Embryonic facial prominence (tissue), 1 donor: Measurements from ENCODE around the gene TMEM154.

Experiments used
- DNase-seq: peaks from one replicate; pipeline ENCODE4 v3.0.0-alpha.2; 2016; ENCODE audit errors: extremely low spot score

Gene TMEM154

DNA sequence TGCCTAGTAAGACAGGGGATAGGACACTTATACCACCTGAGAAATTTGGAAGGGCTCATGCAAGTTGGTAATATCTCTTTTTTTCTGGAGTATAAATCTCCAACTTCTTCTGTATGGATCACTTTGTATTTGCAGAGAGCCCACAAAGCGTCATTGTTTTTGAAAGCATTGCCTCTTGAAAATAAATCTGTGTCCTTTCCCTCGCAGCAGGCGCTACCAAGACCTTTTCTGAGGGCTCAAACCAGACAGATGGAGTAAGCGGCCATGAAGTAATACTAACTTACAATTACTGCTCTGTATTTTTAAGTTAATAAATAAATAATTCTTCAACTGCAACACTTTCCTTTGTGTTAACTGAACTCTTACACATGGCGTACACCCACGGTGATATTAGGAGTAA, 87.9 kb downstream of the TMEM154 start:
- no peak for DNase-seq

GRCh38 chr4:152591396-152591795, 88.4 kb downstream of the TMEM154 start:
- no peak for DNase-seq

DNA sequence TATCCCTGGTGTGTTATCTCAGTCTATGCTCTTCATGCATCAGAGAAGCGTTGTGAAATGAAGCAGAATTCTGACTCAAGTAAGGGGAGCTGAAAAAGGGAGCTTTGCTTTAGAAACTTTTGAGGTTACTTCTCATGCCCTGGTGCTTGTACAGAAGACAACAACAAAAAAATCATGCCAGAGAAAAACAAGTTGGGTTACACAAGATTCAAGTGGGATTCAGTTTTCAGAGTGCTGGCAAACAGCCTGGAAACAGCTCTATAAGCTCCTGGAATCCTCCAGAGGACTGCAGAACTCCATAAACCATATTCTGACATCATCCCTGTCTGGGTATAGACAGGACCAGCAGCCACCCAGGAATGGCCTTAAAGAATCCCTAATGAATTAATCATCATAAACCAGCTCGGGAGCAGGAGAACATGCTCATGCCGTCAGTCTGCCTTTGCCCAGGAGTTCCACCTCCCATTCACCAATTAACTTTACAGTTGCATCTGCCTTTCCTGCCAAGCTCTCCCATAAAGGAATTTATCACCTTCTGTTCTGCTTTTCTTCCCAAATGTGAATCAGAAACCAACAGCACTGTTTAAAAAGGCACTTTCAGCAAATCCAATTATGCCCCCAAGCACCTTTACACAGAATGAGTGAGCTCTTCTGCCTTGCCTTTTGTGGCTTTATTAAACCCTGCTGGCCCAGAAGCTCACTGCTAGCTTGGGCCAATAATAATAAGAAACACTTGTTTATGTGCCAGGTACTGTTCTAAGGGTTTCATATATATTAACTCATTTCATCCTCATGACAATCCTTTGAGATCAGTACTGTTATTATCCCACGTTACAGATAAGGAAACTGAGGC, 89.4 kb downstream of the TMEM154 start:
- peak; percentile 42 for DNase-seq

GRCh38 chr4:152588869-152589268, 90.9 kb downstream of the TMEM154 start:
- DNase-seq = no peak

DNA sequence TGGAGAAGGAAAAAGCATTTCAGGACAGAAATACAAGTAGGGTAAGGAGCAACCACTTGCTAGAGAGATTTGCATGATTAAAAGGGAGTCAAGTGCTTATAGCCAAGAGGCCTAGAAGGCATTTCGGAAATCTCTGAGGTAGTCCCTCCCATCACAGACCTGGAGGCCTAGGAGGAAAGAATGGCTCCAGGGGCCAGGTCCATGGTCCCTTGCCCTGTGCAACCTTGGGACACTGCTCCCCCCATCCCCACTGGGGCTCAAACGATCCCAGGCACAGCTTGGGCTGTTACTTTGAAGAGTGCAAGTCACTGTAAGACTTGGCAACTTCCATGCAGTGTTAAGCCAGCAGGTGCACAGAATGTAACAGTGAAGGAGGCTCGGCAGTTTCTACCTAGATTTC, 92.7 kb downstream of the TMEM154 start:
- DNase-seq = no peak

GRCh38 chr4:152586668-152587067, 93.1 kb downstream of the TMEM154 start:
- no peak for DNase-seq

DNA sequence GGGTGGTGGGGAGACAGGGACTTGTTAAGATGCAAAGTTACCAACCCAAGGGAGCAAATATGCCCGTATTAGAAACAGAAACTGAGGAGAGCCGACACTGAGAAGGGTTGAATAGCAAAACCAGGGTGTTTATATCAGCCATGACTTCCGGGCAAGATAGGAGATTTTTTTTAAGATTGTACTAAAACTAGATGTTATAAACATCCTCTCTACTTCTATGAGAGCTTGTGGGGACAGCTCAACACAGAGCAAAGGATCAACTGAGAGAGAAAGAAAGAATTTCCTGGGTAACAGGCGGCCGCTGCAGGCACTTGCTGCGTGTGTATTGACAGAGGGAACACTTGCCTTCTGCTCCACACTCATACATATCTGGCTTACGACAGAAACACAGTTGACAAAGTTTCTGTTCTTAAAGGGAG, 94.8 kb downstream of the TMEM154 start:
- no peak for DNase-seq

- no peak for DNase-seq
Measured at GRCh38 chr4:152581536-152582160, 98.1 kb downstream of the TMEM154 start.

DNA sequence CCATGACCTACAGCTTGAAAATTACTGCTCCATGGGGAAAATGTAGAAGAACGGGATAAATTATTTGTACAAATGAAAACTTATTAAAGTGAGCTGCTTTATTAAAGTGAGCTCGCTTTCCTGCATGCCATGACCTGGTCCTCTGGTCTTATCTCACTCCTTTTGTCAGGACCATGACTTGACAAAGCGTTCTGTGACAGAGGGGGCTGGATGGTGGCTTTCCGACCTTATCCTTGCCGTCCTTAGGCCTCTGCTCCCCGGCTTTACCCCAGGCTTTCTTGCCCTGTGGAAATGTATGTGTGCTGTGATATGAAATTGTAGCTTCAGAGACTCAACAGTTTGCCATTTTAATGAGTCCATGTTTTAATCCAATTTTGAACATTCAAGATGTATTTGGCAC, 99.9 kb downstream of the TMEM154 start:
- no peak for DNase-seq

DNA sequence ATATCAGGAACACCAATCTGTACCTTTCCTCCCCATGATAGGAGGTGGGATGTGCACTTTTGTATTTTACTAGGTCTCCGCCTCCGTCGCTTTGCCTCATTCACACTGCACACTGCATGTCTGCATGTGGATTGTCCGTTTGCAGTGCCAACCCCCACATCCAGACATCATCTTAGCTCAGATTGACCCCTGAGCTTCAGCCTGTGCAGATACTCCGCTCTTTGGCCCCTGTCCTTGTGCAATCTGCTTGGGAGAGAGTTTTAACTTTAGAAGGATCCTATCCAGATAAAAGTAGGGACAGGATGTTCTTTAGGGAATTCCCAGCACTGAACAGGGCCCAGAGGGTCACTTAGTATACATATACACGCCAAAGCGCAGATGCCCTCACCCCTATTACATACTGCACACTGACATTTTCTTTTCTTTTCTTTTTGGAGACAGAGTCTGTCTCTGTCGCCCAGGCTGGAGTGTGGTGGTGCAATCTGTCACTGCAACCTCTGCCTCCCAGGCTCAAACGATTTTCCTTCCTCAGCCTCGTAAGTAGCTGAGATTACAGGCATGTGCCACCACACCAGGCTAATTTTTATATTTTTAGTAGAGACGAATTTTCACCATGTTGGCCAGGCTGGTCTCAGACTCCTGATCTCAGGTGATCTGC, 100.6 kb downstream of the TMEM154 start:
- DNase-seq = no peak

DNA sequence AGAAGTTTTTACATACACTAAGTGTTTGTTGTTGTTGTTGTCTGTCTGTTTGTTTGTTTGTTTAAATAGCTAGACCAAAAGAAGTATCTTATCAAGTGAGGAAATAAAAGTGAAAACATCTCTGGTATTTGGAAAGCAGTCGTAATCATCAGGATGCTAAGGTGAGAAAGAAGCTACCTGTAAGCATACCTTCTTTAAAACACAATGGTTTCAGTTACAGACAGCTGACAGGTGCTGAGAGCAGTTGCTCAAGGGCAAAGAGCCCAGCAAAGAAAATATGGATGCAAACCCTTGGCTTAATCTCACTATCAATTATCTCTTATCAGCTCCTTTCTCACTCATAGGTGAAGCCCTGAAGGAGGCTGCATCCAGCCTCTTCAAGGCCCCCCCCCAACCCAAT, 101.1 kb downstream of the TMEM154 start:
- no peak for DNase-seq

GRCh38 chr4:152577708-152578396, 101.9 kb downstream of the TMEM154 start:
- DNase-seq = no peak

- no peak for DNase-seq
Measured at GRCh38 chr4:152575533-152575932, 104.3 kb downstream of the TMEM154 start.

DNA sequence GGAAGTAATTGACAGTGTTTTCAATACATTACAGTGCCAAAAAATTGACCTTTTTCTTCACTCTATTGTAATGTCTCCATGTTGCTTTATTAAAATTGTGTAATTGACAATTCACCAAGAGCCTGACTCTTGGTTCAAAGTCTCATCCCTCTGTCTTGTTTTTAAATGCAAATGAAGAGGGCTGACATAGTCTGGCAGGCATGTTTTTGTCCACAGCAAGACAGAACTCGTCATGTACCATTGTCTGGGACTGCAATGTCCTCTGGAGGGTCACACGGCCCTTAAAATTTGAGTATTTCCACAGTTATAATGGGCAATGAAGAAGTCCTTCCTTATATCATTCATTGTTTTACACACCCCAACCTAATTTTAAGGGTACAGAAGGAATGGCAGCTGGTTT, 105.9 kb downstream of the TMEM154 start:
- no peak for DNase-seq

- DNase-seq = no peak
Measured at GRCh38 chr4:152572417-152573086, 107.2 kb downstream of the TMEM154 start.

DNA sequence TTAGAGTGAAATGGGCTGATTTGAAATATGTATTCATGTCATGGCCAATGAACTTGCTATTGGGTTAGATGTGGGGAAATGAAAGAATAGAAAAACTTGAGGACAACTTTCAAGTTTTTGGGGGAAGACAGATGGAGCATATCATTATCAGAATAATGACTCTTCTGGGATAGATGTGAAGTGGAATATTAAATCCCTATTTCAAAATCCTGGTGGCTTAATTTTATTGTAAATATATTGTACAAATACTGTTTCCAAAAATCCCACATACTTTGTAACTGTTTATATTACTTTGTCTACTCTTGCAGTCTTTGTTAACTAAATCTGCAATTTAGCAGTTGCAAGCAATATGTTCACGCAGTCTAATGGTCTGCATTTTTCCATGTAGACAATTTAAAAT, 108.0 kb downstream of the TMEM154 start:
- DNase-seq = no peak

GRCh38 chr4:152571296-152571695, 108.5 kb downstream of the TMEM154 start:
- no peak for DNase-seq
